GM18909 (cell line): ENCODE data around the gene MRTFB.
"Not testable (repeated sequence)": the region's sequence is repeated elsewhere in the genome, so short reads cannot be mapped to it uniquely, and the experiment has no call there.

ENCODE experiments used
- ATAC-seq: cut with Tn5 transposase; IDR thresholded peaks from one replicate; pipeline ENCODE4 v1.9.1; 2021; ENCODE audit warnings: mild to moderate bottlenecking; ENCODE audit not compliant: unreplicated experiment, poor library complexity

Gene MRTFB

DNA sequence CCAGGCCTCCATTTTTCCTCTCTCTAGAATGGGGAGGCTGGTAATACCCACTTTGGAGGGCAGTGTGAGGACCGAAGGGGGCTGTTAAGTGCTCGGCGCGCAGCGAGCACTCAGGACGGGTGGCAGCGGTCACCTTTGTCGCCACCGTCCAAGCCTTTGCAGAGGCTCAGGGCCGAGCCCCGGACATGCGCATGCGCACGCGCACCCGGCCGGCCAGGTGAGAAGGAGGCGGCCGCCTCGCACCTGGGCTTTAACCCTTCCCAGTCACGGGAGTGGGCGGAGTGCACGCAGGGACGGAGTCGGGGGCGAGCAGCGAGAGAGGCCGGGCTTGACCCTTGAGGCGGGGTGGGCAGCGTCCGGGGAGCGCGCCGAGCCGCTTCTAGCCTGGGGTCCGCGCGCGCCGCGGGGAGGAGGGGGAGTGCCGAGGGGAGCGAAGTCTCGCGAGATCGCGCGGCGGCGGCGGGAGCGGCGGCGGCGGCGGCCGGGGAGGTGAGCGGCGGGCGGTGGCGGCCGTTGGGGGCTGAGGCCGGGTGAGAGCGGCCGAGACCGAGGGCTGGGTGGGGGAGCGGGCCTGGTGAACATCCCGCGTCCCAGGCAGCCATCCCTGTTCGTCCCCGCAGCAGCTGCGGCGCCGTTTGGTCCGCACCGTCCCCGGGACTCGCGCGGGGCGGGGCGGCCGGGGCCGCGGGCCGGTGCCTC is at the start of gene MRTFB:
MRTFB (plus strand) TSS at position 443 of the 699 bp plus-strand sequence. CDS start 69,288 bp downstream, outside the sequence.
- peak; percentile 81 for ATAC-seq

DNA sequence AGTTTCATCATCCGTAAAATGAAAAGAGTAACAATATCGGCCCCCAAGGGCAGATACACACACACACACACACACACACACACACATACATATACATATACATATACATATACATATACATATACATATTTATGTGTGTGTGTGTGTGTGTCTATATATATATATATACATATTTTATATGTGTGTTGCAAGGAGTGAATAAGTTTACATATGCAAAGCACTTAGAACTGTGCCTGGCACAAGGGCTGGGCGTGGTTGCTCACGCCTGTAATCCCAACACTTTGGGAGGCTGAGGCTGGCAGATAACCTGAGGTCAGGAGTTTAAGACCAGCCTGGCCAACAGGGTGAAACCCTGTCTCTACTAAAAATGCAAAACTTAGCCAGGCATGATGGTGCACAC is 47.6 kb upstream of the MRTFB start:
- not testable (repeated sequence) for ATAC-seq

GRCh38 chr16:14024283-14024682 is 46.8 kb upstream of the MRTFB start:
- ATAC-seq, result no peak

- no peak for ATAC-seq
Measured at GRCh38 chr16:14026572-14027285, 44.4 kb upstream of the MRTFB start.

- ATAC-seq, result no peak
Measured at GRCh38 chr16:14028202-14028601, 42.9 kb upstream of the MRTFB start.

DNA sequence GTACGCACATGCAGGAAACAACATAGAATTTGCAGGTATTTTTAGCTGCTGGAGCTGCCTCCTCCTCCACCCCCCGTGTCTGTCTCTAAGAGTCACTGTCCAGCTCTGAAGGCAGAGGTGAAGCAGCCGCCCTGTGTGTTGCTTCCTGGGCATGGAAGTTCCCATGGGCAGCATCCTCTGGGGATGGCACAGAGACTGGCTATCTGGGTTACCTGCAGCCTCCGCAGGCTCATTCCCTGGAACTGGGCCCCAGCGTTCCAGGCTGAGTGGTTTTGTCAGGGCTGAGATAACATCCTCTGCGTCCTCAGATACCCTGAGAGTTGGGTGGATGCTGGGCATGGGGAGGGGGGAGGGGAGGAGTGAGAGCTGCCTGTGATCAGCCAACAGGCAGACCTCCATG is 41.5 kb upstream of the MRTFB start:
- no peak for ATAC-seq

DNA sequence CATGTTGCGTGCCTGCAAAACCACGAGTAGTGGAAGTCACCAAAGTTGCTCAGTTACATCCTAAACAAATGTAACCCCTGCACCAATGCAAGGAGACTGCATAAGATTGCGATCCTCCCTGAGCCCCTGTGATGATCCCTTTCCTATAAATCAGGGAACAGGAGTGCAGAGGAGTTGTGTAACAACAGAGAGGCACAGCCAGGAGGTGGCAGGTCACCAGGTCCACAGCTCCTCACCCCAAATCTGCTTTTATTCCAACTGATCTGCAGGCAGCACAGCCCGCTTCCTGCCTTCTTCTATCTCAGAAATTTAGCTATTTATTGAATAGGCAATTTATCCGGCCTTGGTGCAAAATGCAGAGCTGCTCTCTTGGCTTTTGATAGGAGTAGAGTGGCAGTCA is 36.0 kb upstream of the MRTFB start:
- no peak for ATAC-seq

DNA sequence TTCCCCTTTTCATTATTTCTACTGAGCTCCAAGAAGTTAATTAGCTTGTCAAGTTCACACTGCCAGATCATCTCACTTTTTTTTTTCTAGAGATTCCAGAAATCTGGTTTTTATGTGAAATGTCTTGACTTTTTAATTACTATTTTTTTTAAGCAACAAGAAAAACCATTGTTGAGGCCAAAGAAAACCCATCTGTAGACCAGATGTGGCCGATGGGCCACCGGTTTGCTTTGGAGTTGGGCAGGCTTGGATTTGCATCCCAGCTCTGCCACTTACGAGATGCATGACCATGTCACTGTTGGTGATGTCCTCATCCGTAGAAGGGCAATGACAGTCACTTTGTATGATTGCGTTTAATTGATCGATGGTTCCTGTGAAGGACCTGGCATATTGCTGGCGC is 34.2 kb upstream of the MRTFB start:
- ATAC-seq, result no peak

GRCh38 chr16:14037960-14038359 is 33.2 kb upstream of the MRTFB start:
- no peak for ATAC-seq

- no peak for ATAC-seq
Measured at GRCh38 chr16:14041164-14041563, 30.0 kb upstream of the MRTFB start.

GRCh38 chr16:14042706-14043105 is 28.4 kb upstream of the MRTFB start:
- ATAC-seq, result no peak

GRCh38 chr16:14043278-14043677 is 27.8 kb upstream of the MRTFB start:
- ATAC-seq, result no peak

- ATAC-seq, result no peak
Measured at GRCh38 chr16:14043793-14044192, 27.3 kb upstream of the MRTFB start.

GRCh38 chr16:14047121-14047859 is 23.8 kb upstream of the MRTFB start:
- not testable (repeated sequence) for ATAC-seq

DNA sequence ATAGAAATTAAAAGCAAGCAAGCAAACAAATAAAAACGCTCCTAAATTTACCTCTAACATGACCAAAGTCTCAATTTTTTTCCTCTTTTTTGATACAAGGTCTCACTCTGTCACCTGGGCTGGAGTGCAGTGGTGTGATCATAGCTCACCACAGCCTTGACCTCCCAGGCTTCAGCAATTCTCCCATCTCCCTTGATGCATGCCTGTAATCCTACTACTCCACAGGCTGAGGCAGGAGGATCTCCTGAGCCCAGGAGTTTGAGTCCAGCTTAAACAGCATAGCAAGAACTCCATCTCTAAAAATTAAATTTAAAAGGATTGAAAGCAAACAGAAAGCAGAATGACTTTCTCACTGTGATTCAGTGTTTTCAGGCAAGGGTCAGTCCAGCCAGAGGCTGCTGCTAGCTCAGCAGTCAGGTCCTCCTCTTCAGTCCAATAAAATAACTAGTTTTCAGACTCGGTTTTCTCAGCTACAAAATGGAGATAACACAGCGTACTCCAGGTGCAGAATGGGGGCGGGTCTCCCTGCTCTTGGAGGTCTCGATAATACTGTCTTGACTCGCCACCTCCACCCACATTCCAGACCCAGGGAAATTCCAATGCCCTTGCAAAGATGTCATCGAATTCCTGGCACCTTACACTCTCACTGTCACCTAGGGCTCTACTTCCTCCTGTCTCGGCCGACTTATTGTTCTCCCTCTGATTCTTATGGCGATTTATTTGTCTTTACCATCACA is 20.7 kb upstream of the MRTFB start:
- no peak for ATAC-seq

DNA sequence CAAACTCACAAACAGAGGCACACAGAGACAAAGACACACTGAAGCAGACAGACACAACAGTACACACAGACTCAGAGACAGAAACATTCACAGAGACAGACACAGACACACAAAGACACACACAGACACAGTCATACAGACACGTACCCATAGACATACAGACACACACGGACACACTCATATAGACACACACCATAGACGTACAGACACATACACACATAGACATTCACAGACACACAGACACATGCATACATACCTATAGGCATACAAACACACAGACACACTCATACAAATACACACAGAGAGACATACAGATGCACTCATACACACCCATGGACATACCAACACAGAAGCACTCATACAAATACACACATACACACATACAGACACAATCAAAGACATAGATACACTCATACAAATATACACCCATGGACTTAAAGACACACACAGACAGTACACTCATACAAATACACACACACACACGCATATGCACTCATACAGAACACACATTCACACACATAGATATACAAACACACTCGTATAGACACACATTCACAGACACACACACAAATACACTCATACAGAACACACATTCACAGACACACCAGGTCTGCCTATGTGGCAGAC is 19.9 kb upstream of the MRTFB start:
- no peak for ATAC-seq

- ATAC-seq, result no peak
Measured at GRCh38 chr16:14056970-14057369, 14.1 kb upstream of the MRTFB start.

- no peak for ATAC-seq
Measured at GRCh38 chr16:14057878-14058382, 13.2 kb upstream of the MRTFB start.

GRCh38 chr16:14061732-14062259 is 9.3 kb upstream of the MRTFB start:
- no peak for ATAC-seq

GRCh38 chr16:14062261-14062660 is 8.9 kb upstream of the MRTFB start:
- ATAC-seq, result no peak
